Activated T-helper 2 cell treated with anti-CD3 and anti-CD28 coated beads, Interferon-gamma antibody, Interleukin-2, Interleukin-4, amounts not matched to agents 10 μg/mL and 5 μg/mL and 100 μg/mL, durations not matched to agents 14 hours and 24 hours and 36 hours (primary cell): Measurements from ENCODE around the gene TNRC6C. TPM values are rescaled to one million over a fixed set of nuclear protein-coding genes. Genes with fewer than 3 reads are reported as not detected.
"Not testable (repeated sequence)": the region's sequence is repeated elsewhere in the genome, so short reads cannot be mapped to it uniquely, and the experiment has no call there.

Source experiments
- DNase-seq: peaks from one replicate; pipeline ENCODE4 v3.0.0; 2021; ENCODE audit warnings: low spot score
- H3K27ac Mint-ChIP-seq: one replicate; pipeline ENCODE4 v1.8.0; 2021; ENCODE audit warnings: mixed read lengths
- H3K27me3 Mint-ChIP-seq: one replicate; pipeline ENCODE4 v1.8.0; 2021; ENCODE audit warnings: low read depth, mixed read lengths
- H3K36me3 Mint-ChIP-seq: one replicate; pipeline ENCODE4 v1.8.0; 2021; ENCODE audit warnings: low read depth, mixed read lengths
- H3K4me1 Mint-ChIP-seq: one replicate; pipeline ENCODE4 v1.8.0; 2021; ENCODE audit warnings: low read depth, mixed read lengths
- H3K4me3 Mint-ChIP-seq: one replicate; pipeline ENCODE4 v1.8.0; 2021; ENCODE audit warnings: low read depth, mild to moderate bottlenecking, moderate library complexity, mixed read lengths
- H3K9me3 Mint-ChIP-seq: one replicate; pipeline ENCODE4 v1.8.0; 2021; ENCODE audit warnings: mixed read lengths
- intact Hi-C: fragments of 100-400 bp; cut with micrococcal nuclease; formaldehyde crosslinking; loops from one replicate; pipeline ENCODE4 v1.15.1; 2023
- total RNA-seq: library from RNA; stranded (reverse); gene quantifications from 2 replicates; pipeline ENCODE4 v1.2.3, GENCODE V29; 2022

The TNRC6C gene
- total RNA-seq, 1 donor from 2014 or later, result 18.4 TPM

DNA sequence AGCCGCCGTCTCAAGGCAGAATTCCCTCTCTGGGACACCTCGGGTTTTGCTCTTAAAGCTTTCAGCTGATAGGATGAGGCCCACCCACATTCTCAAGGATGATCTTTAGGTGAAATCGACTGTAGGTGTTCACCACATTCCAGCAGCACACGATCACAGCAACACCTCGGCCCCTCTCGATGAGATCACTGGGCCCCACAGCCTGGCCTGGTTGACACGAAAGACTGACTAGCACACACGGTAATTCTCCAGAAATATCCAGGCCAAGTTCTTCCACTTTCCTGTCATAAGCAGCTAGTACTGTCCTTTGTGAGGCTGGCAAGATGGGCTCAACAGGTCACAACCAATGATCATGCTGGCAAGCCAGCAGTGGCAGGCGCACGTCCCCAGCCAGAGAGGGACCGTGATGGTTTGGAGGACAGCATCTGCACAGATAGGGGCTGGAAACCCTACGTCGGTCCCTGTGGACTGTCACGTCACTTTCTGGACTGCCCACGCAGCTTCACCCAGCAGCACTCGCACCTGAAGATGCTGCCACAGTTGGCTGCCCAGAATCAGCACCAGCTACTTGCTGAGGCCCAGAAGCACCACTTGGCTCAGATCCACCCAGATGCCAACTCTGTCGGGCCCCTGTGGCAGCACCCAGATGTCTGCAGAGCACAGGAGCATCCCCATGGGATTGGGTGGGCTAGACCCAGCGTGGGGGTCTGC lies 152.7 kb downstream of the TNRC6C start:
- H3K4me1 Mint-ChIP-seq, result peaks cover 36% of the 10 kb centered on the region
- no peak overlapping the region for H3K27ac Mint-ChIP-seq
- intact Hi-C loops, result no loop called here
- H3K4me3 Mint-ChIP-seq, result no peak overlapping the region
- no peak for DNase-seq
- H3K27me3 Mint-ChIP-seq, result no peaks in the 10 kb centered on the region
- H3K9me3 Mint-ChIP-seq, result no peaks in the 10 kb centered on the region
- peaks cover 65% of the 10 kb centered on the region for H3K36me3 Mint-ChIP-seq

DNA sequence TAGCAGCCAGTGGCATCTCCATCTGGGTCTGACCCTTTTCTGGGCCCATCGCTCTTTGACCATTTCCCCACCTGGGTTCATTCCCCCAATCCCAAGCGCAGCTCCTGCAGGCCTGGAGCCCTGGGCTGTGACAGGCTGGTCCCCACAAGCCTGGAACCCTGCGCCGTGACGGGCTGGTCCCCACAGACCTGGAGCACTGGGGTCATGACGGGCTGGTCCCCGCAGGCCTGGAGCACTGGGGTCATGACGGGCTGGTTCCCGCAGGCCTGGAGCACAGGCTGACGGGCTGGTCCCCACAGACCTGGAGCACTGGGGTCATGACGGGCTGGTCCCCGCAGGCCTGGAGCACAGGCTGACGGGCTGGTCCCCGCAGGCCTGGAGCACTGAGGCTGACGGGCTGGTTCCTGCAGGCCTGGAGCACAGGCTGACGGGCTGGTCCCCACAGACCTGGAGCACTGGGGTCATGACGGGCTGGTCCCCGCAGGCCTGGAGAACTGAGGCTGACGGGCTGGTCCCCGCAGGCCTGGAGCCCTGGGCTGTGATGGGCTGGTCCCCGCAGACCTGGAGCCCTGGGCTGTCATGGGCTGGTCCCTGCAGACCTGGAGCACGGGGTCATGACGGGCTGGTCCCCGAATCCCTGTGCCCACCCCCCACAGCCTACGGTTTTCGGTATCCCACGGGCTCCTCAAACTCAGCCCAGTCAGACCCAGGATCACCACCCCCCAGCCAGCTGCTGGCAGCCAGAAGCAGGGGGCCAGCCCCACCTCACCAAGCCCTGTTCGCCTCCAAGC lies 153.4 kb downstream of the TNRC6C start:
- H3K36me3 Mint-ChIP-seq, result peaks cover 68% of the 10 kb centered on the region

DNA sequence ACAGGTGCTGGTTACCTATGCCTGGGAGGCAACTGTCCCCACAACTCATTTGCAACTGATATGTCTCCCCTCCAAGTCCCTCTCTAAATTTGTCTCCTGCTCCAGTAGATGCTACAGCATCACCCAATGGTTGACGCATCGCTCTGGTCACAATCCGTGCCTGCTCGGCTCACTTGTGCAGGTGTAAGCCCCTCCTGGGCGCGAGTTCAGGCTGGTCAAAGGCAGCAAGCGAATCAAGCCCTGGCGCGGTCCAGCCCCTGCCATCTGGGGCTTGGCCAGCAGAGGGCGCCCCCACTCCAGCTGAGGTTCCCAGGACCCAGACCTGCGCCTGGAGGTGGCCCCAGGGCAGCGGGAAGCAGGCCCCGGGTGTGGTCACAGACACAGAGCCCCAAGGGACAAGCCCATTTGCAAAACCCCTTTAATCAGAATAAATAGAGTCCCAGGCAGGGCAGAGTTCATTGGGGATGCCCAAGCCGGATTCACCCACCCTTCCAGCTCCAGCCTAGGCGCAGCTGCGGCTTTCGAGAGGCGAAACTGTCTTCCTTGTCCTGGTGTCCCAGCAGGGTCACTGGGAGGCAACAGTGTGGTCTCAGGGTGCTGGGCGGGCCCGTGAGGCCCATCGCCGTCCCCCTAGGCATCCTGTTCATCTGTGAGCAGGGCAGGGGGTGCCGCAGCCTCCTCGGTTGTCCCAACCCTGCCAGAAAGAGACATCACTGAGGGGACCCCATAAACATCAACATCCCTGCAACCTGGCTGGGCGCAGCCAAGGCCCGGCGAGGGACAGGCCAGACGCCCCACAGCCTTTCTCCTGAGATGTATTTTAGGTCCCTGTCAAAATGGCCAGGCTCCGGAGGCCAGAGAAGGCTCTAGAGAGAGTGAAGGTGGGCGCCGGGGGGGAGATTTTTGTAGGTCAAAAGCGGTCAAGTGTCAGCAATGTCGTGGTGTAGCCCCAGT lies 154.3 kb downstream of the TNRC6C start:
- Mint-ChIP-seq H3K4me3 (no peak overlapping the region), H3K27me3 (no peaks in the 10 kb centered on the region)

More for the DNA sequence above, 153.4 kb downstream of the TNRC6C start:
- H3K4me1 Mint-ChIP-seq, result peaks cover 36% of the 10 kb centered on the region
- no peak overlapping the region for H3K27ac Mint-ChIP-seq
- no peaks in the 10 kb centered on the region for H3K27me3 Mint-ChIP-seq
- intact Hi-C loops, result loop anchor here (2.0 kb wide), 1 partner anchor 65 kb away; no protein-coding TSS in a partner anchor
- H3K9me3 Mint-ChIP-seq, result no peaks in the 10 kb centered on the region
- no peak for DNase-seq
- H3K4me3 Mint-ChIP-seq, result no peak overlapping the region

DNA sequence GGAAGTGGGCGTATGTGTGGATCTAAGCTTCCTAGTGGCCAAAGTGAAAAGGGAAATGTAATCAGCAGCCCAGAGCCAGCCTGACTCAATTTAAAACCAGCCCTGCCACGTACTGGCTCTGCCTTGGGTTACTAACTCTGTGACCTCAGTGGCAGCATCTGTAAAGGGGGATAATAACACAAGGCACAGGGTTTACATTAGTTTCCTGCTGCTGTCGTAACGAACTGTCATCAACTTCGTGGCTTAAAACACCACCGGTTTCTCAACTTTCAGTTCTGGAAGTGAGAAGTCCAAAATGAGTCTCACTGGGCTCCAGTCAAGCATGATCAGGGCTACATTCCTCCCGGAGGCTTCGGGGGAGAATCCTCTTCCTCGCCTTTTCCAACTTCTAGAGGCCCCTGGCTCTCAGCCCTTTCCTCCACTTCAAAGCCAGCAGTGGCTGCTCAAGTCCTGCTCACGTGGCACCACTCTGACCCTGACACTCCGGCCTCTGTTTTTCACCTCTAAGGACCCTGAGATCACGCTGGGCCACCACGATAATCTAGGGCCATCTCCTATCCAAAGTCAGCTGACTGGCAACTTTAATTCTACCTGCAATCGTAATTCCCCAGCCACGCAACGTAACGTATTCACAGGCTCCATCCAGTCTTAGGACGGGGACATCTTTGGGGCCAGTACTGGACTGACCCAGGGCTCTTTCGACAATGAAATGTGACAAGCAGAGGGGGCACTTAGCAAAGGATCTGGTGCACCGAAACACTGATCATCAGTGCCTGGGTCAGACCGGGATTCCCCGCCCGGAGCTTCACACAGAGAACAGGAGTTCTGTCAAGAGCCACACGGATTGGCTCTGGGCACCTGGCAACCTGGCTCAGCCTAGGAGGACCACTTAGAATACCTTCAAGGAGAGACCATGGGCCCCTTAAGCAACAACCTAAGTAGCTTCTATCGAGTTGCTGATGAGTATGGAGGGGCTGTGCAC lies 155.6 kb downstream of the TNRC6C start:
- Mint-ChIP-seq H3K4me3 (no peak overlapping the region), H3K27me3 (no peaks in the 10 kb centered on the region), H3K9me3 (no peaks in the 10 kb centered on the region), H3K36me3 (peaks cover 54% of the 10 kb centered on the region), H3K27ac (peak overlapping the region; percentile 77), H3K4me1 (peaks cover 30% of the 10 kb centered on the region)
- no peak for DNase-seq
- intact Hi-C loops, result loop anchor here (1.0 to 2.0 kb wide), 3 partner anchors 13 to 63 kb away; no protein-coding TSS in a partner anchor

More for the DNA sequence above, 154.3 kb downstream of the TNRC6C start:
- H3K4me1 Mint-ChIP-seq, result peaks cover 32% of the 10 kb centered on the region
- peak; percentile 69 for DNase-seq
- H3K27ac Mint-ChIP-seq, result peak overlapping the region; percentile 84
- H3K36me3 Mint-ChIP-seq, result peaks cover 62% of the 10 kb centered on the region
- intact Hi-C loops, result loop anchor here (1.0 to 2.0 kb wide), 3 partner anchors 15 to 64 kb away; no protein-coding TSS in a partner anchor
- H3K9me3 Mint-ChIP-seq, result no peaks in the 10 kb centered on the region

DNA sequence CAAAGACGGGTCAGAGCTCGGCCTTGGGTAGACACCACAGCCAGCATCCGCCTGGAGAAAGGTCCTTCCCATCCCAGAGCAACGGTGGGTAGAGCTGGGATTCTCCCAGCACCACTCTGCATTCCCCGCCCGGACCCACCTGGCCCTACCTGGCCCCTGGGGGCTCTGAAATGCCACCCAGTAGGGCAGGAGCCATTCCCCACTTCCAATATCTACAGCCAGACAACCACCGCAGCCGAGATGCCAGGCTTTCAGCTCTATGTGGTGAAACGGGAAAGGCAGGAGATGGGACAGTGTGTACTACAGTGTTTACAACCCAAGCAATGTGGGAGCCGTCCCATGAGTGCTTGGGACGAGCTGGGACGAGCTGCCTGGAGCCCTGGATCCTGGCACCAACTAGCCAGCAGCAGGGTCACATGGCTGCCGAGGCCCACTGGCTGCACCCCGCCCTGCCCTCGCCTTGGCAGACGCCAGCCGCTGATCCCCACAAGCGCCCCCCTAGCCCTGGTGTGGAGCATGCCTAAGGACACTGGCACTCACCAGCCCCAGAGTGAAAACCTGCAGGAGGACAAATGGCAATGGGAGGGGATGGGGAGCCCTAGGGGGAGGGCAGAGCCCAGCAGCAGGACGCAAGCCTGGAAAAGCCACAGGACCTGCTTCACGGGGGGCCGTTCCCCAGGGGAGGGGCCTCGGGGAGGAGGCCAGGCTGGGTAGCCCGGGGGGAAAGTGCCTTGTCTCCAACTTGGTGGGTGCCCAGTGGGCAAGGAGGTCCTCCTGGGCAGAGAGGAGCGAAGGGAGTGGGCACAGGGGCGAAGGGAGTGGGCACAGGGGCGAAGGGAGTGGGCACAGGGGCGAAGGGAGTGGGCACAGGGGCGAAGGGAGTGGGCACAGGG lies 156.6 kb downstream of the TNRC6C start:
- H3K27ac Mint-ChIP-seq, result peak overlapping the region; percentile 42
- no peak overlapping the region for H3K4me3 Mint-ChIP-seq
- H3K4me1 Mint-ChIP-seq, result peaks cover 30% of the 10 kb centered on the region
- H3K27me3 Mint-ChIP-seq, result no peaks in the 10 kb centered on the region
- DNase-seq, result no peak
- peaks cover 50% of the 10 kb centered on the region for H3K36me3 Mint-ChIP-seq
- intact Hi-C loops, result no loop called here
- H3K9me3 Mint-ChIP-seq, result no peaks in the 10 kb centered on the region

DNA sequence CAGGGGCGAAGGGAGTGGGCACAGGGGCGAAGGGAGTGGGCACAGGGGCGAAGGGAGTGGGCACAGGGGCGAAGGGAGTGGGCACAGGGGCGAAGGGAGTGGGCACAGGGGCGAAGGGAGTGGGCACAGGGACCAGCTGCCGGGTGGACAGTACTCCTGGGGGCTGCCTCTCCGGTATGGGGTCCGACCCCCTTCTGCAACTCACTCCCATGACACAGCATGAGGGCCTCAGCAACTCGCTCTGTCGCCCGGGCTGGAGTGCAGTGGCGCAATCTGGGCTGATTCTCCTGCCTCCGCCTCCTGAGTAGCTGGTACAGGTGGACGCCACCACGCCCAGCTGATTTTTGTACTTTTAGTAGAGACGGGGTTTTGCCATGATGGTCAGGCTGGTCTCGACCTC lies 157.3 kb downstream of the TNRC6C start:
- peaks cover 50% of the 10 kb centered on the region for H3K36me3 Mint-ChIP-seq
- H3K4me3 Mint-ChIP-seq, DNase-seq, H3K27ac Mint-ChIP-seq, H3K9me3 Mint-ChIP-seq, intact Hi-C loops, H3K27me3 Mint-ChIP-seq: not testable (repeated sequence)
- peaks cover 36% of the 10 kb centered on the region for H3K4me1 Mint-ChIP-seq

DNA sequence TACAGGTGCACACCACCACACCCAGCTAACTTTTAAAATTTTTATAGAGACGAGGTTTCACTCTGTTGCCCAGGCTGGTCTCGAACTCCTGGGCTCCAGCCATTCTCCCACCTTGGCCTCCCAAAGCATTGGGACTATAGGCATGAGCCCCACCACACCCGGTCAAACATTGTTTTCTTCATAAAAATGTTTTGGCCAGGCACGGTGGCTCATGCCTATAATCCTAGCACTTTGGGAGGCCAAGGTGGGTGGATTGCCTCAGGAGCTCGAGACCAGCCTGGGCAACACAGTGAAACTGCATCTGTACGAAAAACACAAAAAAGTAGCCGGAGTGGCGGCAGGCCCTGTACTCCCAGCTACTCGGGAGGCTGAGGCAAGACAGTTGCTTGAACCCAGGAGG lies 157.9 kb downstream of the TNRC6C start:
- Mint-ChIP-seq H3K4me3 (no peak overlapping the region), H3K9me3 (no peaks in the 10 kb centered on the region), H3K27ac (no peak overlapping the region), H3K27me3 (no peaks in the 10 kb centered on the region), H3K36me3 (peaks cover 51% of the 10 kb centered on the region), H3K4me1 (peaks cover 41% of the 10 kb centered on the region)
- intact Hi-C loops, result no loop called here
- DNase-seq, result no peak

DNA sequence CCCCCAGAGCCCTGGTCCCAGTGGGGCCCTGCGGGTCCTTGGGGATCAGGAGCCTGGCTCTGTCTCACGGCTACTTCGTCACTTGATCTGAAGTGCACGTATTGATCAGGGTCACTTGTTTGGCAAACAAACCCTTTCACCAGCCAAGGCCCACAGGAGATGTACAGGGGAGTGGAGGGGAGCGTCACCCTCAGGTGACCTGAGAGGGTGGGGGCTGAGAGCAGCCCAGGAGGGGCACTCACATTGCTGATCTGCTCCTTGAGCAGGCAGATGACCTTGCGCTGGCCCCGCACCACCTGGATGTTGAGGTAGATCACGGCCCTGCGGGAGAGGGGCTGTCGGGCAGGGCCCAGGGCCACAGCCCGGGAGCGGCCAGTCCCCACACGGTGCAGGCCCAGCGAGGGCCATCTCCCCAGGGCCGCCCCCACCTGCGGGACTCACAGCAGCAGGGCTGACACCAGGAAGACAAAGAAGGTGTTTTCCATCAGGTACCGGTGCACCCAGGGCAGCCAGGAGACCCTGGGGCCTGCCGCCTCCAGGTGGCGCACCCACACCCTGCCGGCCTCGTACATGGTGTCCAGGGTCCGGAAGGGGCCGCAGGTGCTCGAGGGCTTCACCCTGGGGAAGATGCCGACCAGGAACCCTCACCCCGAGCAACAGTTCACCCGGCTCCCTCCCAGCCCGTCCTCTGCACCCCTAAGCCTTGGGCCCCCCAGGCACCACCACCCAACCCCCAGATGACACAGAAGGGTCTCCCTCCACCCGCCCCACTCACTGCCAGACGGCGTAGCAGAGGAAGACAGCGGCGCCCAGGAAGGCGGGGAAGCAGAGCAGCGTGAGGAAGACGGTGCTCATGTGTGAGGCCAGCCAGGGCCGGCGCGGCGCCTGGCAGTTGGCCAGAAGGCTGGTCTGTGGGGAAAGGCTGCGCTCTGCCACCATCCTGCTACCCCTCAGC lies 158.8 kb downstream of the TNRC6C start:
- H3K4me3 Mint-ChIP-seq, result no peak overlapping the region
- intact Hi-C loops, result no loop called here
- H3K27ac Mint-ChIP-seq, result peak overlapping the region; percentile 12
- H3K4me1 Mint-ChIP-seq, result peaks cover 49% of the 10 kb centered on the region
- H3K9me3 Mint-ChIP-seq, result no peaks in the 10 kb centered on the region
- DNase-seq, result no peak
- H3K27me3 Mint-ChIP-seq, result no peaks in the 10 kb centered on the region
- H3K36me3 Mint-ChIP-seq, result peaks cover 60% of the 10 kb centered on the region

DNA sequence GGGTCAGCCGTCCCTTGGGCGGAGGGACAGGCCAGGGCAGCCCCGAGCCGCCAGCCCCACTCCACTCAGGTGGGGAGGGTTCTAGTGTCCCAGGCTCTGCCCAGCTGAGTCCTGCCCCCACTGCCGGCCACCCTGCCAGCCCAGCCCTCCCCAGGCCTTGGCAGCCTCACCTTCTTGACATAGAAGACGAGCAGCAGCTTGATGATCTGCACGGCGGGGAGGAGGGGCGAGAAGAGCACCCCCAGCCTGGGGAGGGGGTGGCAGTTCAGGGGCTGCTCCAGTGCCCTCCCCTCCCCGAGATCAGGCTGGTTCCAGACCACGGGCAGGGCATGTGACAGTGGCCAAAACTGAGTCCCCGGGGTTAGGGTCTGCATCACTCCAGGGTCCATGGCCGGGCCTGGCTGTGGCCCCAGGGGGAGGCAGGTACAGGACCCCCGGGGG lies 160.3 kb downstream of the TNRC6C start:
- intact Hi-C loops, result no loop called here
- H3K27me3 Mint-ChIP-seq, result no peaks in the 10 kb centered on the region
- peaks cover 54% of the 10 kb centered on the region for H3K4me1 Mint-ChIP-seq
- no peaks in the 10 kb centered on the region for H3K9me3 Mint-ChIP-seq
- H3K4me3 Mint-ChIP-seq, result no peak overlapping the region
- no peak for DNase-seq
- peaks cover 62% of the 10 kb centered on the region for H3K36me3 Mint-ChIP-seq
- H3K27ac Mint-ChIP-seq, result no peak overlapping the region

DNA sequence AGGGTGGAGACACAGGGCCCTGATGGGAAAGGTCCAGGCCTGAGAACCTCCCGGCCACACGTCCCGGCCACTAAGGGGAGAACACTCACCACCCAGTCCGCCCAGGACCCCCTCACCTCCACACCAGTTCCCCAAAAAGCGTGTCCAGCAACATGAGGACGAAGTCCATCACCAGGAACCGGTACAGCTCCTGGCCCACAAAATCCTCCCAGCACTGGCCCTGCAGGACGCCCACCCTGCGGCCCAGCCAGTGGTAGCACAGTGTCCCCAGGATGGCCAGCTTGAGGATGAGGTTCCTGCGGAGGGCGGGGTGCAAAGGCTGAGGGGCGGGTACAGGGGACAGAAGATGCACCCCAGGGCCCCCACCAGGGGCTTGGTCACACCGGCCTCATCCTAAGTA lies 162.0 kb downstream of the TNRC6C start:
- no peak for DNase-seq
- no peaks in the 10 kb centered on the region for H3K27me3 Mint-ChIP-seq
- H3K9me3 Mint-ChIP-seq, result no peaks in the 10 kb centered on the region
- H3K27ac Mint-ChIP-seq, result no peak overlapping the region
- peaks cover 48% of the 10 kb centered on the region for H3K4me1 Mint-ChIP-seq
- H3K36me3 Mint-ChIP-seq, result peaks cover 56% of the 10 kb centered on the region
- H3K4me3 Mint-ChIP-seq, result peak overlapping the region; percentile 2
- intact Hi-C loops, result loop anchor here (10.0 kb wide), 2 partner anchors 666 to 1386 kb away; partner anchors contain the start of genes MFSD11 and SRSF2
